ENCODE data around the gene INKA1.

DNA sequence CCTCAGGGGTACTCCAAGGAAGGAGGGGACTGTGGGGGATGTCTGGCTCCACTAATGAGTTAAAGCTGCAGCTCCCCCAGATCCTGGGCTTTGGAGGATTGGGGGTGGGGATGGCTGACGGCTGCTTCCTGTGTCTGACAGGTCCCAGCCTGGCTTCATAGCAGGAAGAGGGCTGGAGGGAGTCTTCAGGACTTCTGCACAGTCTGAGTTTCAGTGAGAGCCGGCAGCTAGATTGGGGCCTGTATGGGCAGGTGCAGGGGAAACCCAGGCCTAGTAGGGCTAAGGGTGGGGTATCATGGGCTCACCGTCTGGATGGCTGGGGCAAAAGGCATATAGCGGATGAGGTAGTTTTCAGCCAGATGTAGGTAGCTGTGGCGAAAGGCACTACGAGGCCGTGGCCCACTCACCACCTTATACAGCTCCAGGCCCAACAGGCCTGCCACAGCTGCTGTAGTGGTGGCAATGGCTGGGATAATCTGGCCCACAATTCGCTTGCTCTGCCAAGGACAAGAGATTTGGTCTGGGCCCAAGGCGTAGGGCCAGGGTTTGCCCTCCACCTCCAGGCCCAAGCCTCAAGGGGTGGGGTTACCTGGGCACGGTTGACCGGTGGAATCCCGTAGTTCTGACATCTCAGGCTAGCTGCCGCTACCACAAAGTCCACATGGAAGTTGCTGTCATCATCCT is 4.5 kb downstream of the INKA1 start:
- TF ChIP-seq POLR2A (conservative IDR thresholded peaks at IDR 0.05) (no peak), ZNF263 (CRISPR knock-in tag; IDR thresholded peaks at IDR 0.05; ENCODE audit: borderline replicate concordance) (no peak)
- TF ChIP-seq, protein P1, sequence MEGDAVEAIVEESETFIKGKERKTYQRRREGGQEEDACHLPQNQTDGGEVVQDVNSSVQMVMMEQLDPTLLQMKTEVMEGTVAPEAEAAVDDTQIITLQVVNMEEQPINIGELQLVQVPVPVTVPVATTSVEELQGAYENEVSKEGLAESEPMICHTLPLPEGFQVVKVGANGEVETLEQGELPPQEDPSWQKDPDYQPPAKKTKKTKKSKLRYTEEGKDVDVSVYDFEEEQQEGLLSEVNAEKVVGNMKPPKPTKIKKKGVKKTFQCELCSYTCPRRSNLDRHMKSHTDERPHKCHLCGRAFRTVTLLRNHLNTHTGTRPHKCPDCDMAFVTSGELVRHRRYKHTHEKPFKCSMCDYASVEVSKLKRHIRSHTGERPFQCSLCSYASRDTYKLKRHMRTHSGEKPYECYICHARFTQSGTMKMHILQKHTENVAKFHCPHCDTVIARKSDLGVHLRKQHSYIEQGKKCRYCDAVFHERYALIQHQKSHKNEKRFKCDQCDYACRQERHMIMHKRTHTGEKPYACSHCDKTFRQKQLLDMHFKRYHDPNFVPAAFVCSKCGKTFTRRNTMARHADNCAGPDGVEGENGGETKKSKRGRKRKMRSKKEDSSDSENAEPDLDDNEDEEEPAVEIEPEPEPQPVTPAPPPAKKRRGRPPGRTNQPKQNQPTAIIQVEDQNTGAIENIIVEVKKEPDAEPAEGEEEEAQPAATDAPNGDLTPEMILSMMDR (IDR thresholded peaks at IDR 0.05 in 2 of 3, conservative IDR thresholded peaks at IDR 0.05 in 1 of 3; ENCODE audit: insufficient read depth in 2 of 3, low read depth in 1 of 3, low read length in 3 of 3): no peak

All from K562 (cell line).